ENCODE measurements around the gene CCDC38.

DNA sequence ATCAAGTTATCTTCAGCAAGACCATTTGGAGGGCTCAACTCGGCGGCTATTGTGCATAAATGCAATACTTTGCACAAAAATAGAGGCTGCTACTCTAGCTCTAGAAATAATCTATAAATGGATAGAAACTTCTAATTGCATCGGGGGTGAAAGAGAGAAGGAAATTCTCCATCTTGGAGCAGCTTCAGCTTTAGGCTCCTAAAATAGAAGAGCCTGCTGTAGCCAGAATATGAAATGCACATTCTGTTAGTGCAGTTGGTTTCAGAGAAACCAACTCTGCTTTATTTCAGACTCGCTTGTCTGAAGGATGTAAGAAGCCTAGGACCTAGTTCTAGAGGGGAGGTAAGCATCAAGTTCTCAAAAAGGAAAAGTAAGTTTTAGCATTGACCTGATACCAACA, 45.6 kb downstream of the CCDC38 start:
- TF ChIP-seq, protein P1, sequence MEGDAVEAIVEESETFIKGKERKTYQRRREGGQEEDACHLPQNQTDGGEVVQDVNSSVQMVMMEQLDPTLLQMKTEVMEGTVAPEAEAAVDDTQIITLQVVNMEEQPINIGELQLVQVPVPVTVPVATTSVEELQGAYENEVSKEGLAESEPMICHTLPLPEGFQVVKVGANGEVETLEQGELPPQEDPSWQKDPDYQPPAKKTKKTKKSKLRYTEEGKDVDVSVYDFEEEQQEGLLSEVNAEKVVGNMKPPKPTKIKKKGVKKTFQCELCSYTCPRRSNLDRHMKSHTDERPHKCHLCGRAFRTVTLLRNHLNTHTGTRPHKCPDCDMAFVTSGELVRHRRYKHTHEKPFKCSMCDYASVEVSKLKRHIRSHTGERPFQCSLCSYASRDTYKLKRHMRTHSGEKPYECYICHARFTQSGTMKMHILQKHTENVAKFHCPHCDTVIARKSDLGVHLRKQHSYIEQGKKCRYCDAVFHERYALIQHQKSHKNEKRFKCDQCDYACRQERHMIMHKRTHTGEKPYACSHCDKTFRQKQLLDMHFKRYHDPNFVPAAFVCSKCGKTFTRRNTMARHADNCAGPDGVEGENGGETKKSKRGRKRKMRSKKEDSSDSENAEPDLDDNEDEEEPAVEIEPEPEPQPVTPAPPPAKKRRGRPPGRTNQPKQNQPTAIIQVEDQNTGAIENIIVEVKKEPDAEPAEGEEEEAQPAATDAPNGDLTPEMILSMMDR (conservative IDR thresholded peaks at IDR 0.05) = no peak
- no peak for TF ChIP-seq EZH2 (IDR thresholded peaks at IDR 0.05; ENCODE audit: low read depth)
